Activated CD4-positive, alpha-beta T cell treated with anti-CD3 and anti-CD28 coated beads for 24 hours (primary cell): ENCODE data around the gene APP.

Experiments
- DNase-seq, 2 donors: peaks; one replicate each; pipeline ENCODE4 v3.0.0-alpha.2; 2020; ENCODE audit warnings: low read depth in 2 of 2

The APP gene

DNA sequence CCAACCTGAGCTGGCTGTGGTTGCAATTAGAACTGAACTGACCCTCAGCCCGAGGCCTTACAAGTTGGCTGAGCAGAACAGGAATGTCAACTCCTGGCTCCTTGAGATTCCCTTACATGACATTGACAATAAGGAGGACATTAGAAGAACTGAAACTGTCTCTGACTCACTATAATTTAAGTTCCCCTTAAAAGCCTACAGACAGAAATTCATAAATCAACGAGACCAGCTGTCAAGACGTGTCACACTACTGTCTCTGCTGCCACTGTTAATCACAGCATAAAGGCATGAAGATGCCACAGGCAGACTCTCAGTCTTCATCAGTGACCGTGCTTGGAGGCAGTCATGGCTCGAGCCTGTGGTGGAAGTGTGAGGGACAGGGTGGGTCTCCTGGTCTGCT, 267.0 kb downstream of the APP start:
- no peak for DNase-seq

GRCh38 chr21:25901330-25901979, 269.1 kb downstream of the APP start:
- DNase-seq, result no peak

GRCh38 chr21:25898671-25899070, 271.9 kb downstream of the APP start:
- DNase-seq, result no peak

DNA sequence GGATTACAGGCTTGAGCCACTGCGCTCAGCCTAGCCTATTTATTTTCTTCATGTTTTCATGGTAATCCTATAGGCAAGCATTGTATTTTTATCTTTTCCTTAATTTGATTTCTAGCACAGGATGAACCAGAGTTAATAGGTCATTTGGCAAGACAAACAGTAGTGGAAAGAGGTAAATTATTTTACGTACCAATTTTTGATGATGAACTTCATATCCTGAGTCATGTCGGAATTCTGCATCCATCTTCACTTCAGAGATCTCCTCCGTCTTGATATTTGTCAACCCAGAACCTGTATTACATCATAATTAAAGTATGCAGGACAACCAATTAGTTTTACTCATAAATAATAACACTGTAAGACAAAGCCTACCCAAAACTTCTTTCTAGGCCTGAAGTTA, 273.2 kb downstream of the APP start:
- no peak for DNase-seq

GRCh38 chr21:25896501-25897056, 274.0 kb downstream of the APP start:
- DNase-seq, result no peak

- DNase-seq, result no peak
Observed at GRCh38 chr21:25895565-25896205, 274.9 kb downstream of the APP start.

DNA sequence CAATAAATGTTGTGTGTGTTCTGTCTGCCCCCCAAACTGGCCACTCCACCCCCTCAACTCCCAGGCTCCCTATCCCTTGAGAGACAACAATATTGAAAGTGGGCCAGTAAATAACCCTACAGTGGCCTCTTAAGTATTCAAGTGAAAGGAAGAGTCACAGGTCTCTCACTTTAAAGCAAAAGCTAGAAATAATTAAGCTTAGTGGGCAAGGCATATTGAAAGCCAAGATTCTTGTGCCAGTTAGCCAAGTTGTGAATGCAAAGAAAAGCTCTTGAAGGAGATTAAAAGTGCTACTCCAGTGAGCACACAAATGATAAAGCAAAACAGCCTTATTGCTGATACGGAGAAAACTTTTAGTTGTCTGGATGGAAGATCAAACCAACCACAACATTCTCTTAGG, 277.4 kb downstream of the APP start:
- DNase-seq, result no peak

- DNase-seq, result no peak
Observed at GRCh38 chr21:25891596-25891995, 279.0 kb downstream of the APP start.

GRCh38 chr21:25890001-25890400, 280.6 kb downstream of the APP start:
- no peak for DNase-seq

GRCh38 chr21:25888711-25889110, 281.9 kb downstream of the APP start:
- DNase-seq, result no peak

DNA sequence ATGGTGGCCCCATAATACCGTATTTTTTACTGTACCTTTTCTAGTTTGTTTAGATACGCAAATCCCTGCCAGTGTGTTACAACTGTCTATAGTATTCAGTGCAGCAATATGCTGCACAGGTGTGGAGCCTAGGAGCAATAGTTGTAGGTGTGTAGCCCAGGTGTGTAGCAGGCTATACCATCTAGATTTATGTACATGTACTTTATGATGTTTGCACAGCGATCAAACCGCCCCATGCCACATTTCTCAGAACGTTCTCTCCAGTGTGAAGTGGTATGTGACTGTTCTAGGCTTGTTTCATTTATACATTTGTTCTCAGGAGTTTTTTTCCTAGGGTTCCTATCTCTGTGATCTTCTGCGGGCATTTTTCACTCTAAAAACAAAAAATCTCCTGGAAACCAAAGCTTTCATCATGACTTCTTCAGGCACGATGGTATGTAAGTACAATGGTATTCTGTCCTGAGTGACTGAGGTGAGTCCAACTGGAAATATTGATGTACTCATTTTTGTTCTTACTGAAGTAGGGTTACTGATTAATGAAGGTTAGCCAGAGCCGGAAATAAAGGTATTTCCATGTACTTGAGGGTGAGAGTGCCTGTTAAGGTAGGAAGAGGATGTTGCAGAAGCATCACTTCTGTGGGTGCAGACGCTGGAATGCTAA, 282.8 kb downstream of the APP start:
- no peak for DNase-seq

GRCh38 chr21:25887166-25887565, 283.4 kb downstream of the APP start:
- DNase-seq, result no peak

- no peak for DNase-seq
Observed at GRCh38 chr21:25885880-25886279, 284.7 kb downstream of the APP start.

DNA sequence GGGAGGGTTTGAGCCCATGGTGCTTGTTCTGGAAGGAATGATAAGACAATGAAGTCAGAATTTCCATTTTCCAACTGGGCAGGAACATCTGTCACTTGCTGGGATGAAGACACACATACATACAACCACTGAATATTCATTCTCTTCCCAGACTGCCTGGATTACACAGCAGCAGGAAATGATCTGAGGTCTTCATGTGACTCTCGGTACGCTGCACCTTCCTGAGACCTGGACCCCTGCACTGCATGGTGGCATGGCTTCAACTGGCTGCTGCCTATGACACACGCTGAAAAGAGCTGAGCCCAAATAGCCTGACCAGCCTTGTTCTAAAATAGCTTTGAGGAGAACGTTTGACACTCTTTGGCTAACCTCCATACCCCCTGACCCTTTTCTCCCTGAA, 285.2 kb downstream of the APP start:
- DNase-seq, result no peak

DNA sequence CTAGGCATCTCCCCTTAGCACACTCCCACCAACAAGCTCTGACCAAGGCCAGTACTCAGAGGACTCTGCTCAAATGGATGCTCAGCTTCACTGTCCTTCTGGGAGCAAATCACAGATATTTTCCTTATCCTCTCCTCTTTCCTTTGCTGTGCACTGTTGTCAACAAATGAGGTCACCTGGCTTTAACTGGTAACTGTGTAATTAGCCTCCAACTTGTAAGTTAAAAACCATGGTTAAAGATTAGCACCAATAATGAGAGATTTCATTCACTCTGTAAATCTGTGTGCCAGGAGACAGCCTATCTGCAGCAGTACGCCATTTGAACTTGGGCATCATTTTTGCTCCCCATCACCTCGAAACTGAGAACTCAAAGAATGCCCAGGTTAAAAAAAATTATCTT, 286.3 kb downstream of the APP start:
- no peak for DNase-seq

DNA sequence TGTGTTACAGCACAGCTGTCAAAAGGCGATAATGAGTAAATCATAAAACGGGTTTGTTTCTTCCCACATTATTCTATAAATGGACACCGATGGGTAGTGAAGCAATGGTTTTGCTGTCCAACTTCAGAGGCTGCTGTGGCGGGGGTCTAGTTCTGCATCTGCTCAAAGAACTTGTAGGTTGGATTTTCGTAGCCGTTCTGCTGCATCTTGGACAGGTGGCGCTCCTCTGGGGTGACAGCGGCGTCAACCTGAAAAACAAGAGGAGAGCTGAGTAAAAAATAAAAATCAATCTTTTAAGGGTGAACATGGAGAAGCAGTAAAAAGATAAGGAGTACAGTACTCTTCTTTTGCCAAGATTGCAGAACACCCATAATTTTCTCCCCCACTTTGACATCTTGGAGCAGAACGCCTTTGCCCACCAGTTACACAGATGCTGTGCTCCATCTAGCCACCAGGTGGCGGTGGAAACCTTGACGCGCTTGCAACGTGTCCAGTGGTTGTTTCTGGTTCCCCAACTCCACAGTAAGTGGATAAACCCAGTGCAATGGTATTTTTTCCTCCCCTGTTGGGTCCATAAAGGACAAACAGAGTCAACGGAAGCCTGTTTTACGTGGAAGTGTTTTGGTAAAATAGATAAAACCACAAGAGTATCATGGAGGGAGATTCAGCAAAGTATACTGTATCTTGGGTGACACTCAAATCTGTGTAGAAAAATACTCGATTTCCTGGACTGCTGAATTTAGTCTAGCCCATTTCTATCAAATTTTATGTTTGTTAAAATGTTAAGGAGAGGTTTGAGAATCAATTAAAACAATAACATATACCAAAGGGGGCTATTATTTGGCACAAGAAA, 288.8 kb downstream of the APP start:
- peak; percentile 26 to 37 for DNase-seq

DNA sequence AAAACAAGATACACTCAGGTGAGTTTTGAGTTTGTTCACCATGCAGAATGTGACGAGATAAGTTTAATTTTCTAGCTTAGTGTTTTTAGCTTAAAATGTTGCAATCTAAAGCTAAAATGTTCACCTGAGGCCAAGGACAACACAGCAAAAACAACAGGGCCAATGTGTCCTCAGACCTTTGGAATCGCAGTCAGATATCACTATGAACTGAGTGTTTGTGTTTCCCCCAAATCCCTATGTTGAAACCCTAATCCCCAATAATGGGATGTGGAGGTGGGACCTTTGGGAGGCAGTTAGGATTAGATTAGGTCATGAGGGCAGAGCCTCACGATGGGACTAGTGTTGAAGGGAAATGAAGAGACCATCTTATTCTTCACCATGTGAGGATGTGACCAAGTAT, 291.4 kb downstream of the APP start:
- no peak for DNase-seq

- DNase-seq, result no peak
Observed at GRCh38 chr21:25878344-25878743, 292.2 kb downstream of the APP start.

DNA sequence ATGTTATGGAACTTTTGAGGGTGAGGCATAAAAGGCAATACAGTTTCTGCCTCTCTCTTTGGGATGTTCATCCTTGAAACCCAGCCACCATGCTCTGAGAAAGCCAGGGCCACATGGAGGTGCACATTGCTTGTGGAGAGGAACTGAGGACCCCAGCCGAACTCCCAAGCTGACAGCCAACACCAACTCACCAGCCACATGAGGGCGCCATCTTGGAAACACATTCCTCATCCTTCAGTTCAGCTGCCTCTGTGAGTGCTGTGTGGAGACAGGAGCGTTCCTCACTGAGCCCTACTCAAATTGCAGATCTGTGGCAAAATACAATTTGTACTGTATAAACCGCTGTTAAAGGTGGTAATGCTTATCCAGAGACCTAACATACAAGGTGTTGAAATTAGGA, 298.3 kb downstream of the APP start:
- no peak for DNase-seq

DNA sequence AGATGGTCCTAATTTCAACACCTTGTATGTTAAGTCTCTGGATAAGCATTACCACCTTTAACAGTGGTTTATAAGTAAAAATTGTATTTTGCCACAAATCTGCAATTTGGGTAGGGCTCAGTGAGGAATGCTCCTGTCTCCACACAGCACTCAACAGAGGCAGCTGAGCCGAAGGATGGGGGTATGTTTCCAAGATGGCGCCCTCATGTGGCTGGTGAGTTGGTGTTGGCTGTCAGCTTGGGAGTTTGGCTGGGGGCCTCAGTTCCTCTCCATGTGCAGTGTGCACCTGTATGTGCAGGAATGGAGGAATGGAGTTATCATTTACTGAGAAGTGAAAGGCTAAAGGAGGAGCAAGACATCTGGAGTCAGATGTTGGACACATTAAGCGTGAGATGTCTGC, 299.0 kb downstream of the APP start:
- DNase-seq, result no peak

GRCh38 chr21:25870084-25870483, 300.5 kb downstream of the APP start:
- DNase-seq, result no peak

DNA sequence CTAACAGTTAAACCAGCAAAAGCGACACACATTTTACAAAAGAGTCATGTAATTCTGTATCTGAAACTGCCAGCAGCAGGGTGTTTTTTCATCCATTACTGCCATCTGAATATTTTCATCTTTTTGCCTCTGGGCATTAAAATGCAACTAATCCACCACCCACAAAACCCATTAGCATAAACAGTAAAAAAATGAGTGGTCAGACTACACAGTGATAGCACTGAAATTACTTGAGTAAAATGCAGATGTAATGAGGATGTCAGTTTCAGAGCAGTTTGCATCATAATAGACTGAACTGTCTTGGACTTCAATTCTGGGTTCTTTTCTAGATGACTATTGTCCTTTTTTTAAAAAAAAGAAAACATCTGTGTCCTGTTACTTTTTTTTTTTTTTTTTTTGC, 303.5 kb downstream of the APP start:
- DNase-seq, result no peak
